Measurements from ENCODE around the gene KCND1.
A peak's percentile ranks its signal among the peaks of the same experiment; 100 is the strongest.

KCND1 gene

DNA sequence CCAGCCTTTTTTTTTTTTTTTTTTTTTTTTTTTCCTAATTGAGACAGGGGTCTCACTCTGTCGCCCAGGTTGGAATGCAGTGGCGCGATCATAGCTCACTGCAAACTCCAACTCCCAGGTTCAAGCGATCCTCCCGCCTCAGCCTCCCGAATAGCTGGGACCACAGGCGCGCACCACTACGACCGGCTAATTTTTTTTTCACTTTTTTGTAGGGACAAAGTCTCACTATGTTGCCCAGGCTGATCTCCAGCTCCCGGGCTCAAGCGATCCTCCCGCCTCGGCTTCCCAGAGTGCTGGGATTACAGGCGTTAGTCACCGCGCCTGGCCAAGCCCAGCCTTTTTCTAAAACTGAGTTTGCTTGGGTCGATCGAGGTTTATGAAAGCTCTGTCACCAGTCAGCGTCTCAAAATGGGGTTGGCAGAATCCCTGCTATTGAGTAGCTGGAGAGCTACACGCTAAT is 13.0 kb downstream of the KCND1 start:
- Histone ChIP-seq H3K4me3 (ENCODE audit: low read length) (peak overlapping the region; percentile 85), H3K27me3 (replicated peaks; ENCODE audit: insufficient read depth, low read length) (no peaks in the 10 kb centered on the region), H2AFZ (ENCODE audit: low read length) (peak overlapping the region; percentile 65; the same call in 1 of the 2 replicates), H4K20me1 (ENCODE audit: insufficient read depth, low read length) (no peaks in the 10 kb centered on the region), H3K9me3 (replicated peaks; ENCODE audit: insufficient read depth, low read length) (no peaks in the 10 kb centered on the region), H3K36me3 (replicated peaks; ENCODE audit: insufficient read depth, low read length) (no peaks in the 10 kb centered on the region), H3K9ac (ENCODE audit: low read length) (peak overlapping the region; percentile 74), H3F3A (ENCODE audit: insufficient read depth, low read length) (peaks cover 3% of the 10 kb centered on the region), H3K4me1 (ENCODE audit: low read length) (peaks cover 26% of the 10 kb centered on the region), H3K27ac (ENCODE audit: low read length) (peak overlapping the region; percentile 100; the same call in 1 of the 2 replicates), H3K79me2 (ENCODE audit: low read length) (peaks cover 39% of the 10 kb centered on the region), H3K9me2 (replicated peaks; ENCODE audit: insufficient read depth, low read length) (no peaks in the 10 kb centered on the region), H3K4me2 (ENCODE audit: low read depth, low read length) (peak overlapping the region; percentile 48)
- DNase-seq = peak; percentile 17
- TF ChIP-seq EZH2phosphoT487 (IDR thresholded peaks at IDR 0.05; ENCODE audit: low read length) = no peak
- TF ChIP-seq, protein P1, sequence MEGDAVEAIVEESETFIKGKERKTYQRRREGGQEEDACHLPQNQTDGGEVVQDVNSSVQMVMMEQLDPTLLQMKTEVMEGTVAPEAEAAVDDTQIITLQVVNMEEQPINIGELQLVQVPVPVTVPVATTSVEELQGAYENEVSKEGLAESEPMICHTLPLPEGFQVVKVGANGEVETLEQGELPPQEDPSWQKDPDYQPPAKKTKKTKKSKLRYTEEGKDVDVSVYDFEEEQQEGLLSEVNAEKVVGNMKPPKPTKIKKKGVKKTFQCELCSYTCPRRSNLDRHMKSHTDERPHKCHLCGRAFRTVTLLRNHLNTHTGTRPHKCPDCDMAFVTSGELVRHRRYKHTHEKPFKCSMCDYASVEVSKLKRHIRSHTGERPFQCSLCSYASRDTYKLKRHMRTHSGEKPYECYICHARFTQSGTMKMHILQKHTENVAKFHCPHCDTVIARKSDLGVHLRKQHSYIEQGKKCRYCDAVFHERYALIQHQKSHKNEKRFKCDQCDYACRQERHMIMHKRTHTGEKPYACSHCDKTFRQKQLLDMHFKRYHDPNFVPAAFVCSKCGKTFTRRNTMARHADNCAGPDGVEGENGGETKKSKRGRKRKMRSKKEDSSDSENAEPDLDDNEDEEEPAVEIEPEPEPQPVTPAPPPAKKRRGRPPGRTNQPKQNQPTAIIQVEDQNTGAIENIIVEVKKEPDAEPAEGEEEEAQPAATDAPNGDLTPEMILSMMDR (IDR thresholded peaks at IDR 0.05; ENCODE audit: low read length) = no peak
- no peak for TF ChIP-seq EZH2 (optimal IDR thresholded peaks at IDR 0.05; ENCODE audit: low read depth, low read length)

DNA sequence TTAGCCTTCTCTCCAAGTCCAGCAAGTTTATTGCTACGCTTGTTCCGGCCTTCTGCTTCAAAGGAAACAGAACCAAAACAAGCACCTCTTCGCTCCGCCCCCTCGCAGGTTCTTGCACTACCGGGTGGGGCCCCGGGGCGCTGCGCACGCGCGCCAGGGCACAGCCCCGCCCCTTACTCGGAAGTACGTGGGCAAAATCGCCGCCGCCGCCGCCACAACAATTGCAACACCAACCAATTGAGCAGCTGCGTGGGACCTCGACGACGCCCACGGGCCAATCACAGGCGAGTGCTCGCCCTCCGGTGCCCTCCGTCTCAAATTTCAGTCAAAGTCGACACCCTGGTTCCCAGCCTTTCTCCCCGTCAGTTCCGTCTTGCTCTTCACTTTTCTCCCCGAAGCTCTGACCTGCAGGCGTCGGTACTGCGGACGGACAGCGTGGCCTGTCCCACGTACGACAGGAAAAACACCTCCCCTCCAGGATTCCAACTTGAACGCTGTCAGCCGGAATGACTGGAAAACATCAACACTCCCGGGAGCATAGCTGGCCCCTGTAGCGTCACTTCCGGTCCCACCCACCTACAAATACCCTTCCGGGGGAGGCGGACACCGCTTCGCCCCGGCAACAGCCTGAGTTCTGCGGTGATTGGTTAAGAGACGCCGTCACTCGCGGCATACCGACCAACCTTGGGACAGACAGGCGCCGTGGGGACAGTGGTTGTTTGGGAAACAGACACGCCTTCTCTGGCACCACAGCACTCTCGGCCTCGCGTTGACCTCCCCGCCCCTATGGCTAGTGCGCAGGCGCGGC is 13.6 kb downstream of the KCND1 start:
- TF ChIP-seq, protein P1 (IDR thresholded peaks at IDR 0.05; ENCODE audit: low read length) = no peak
- TF ChIP-seq EZH2phosphoT487 (IDR thresholded peaks at IDR 0.05; ENCODE audit: low read length) (no peak), EZH2 (optimal IDR thresholded peaks at IDR 0.05; ENCODE audit: low read depth, low read length) (no peak)
- Histone ChIP-seq H3K4me3 (ENCODE audit: low read length) (peak overlapping the region; percentile 85), H4K20me1 (ENCODE audit: insufficient read depth, low read length) (no peaks in the 10 kb centered on the region), H3K36me3 (replicated peaks; ENCODE audit: insufficient read depth, low read length) (no peaks in the 10 kb centered on the region), H3K79me2 (ENCODE audit: low read length) (peaks cover 45% of the 10 kb centered on the region), H3K4me2 (ENCODE audit: low read depth, low read length) (peak overlapping the region; percentile 49; the same call in 1 of the 2 replicates), H3K4me1 (ENCODE audit: low read length) (peaks cover 32% of the 10 kb centered on the region), H3K9me2 (replicated peaks; ENCODE audit: insufficient read depth, low read length) (no peaks in the 10 kb centered on the region), H3K27me3 (replicated peaks; ENCODE audit: insufficient read depth, low read length) (no peaks in the 10 kb centered on the region), H3F3A (ENCODE audit: insufficient read depth, low read length) (peaks cover 3% of the 10 kb centered on the region), H2AFZ (ENCODE audit: low read length) (peak overlapping the region; percentile 23; the same call in 1 of the 2 replicates), H3K9me3 (replicated peaks; ENCODE audit: insufficient read depth, low read length) (no peaks in the 10 kb centered on the region), H3K9ac (ENCODE audit: low read length) (peak overlapping the region; percentile 92), H3K27ac (ENCODE audit: low read length) (peak overlapping the region; percentile 100)
- DNase-seq = peak; percentile 95

DNA sequence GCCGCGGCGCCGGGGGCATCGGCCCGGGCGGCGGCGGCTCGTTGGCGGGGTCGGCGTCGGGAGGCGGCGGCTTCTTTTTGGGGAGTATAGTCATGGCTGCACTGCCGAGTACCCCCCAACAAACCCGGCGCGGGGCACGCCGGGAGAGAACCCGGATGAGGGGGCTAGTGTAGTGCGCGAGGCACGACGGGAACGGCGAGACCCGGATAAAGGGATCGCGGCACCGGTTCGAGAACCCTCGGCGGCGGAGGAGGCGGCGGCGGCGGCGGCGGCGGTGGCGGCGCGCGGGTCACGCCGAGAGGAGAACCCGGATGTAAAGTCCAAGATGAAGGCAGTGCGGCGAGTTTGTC is 14.2 kb downstream of the KCND1 start, which contains the start of gene OTUD5:
Gene OTUD5, minus strand, starts transcription at position 131 of the 350 bp plus-strand sequence. Its CDS starts 37 bp downstream, at position 94.
- H4K20me1 ChIP-seq (ENCODE audit: insufficient read depth, low read length) = no peaks in the 10 kb centered on the region
- no peaks in the 10 kb centered on the region for H3K9me3 ChIP-seq (replicated peaks; ENCODE audit: insufficient read depth, low read length)
- peak within 1 kb of the TSS; percentile 85 for H3K4me3 ChIP-seq (ENCODE audit: low read length)
- H3K27ac ChIP-seq (ENCODE audit: low read length) = peak within 1 kb of the TSS; percentile 100
- H3K79me2 ChIP-seq (ENCODE audit: low read length) = peaks cover 51% of the 10 kb centered on the region
- no peaks in the 10 kb centered on the region for H3K27me3 ChIP-seq (replicated peaks; ENCODE audit: insufficient read depth, low read length)
- H3K36me3 ChIP-seq (replicated peaks; ENCODE audit: insufficient read depth, low read length) = no peaks in the 10 kb centered on the region
- H3K9me2 ChIP-seq (replicated peaks; ENCODE audit: insufficient read depth, low read length) = no peaks in the 10 kb centered on the region
- peaks cover 33% of the 10 kb centered on the region for H3K4me1 ChIP-seq (ENCODE audit: low read length)
- H2AFZ ChIP-seq (ENCODE audit: low read length) = peak within 1 kb of the TSS; percentile 23; the same call in 1 of the 2 replicates
- peaks cover 3% of the 10 kb centered on the region for H3F3A ChIP-seq (ENCODE audit: insufficient read depth, low read length)
- no peak for DNase-seq
- TF ChIP-seq EZH2phosphoT487 (IDR thresholded peaks at IDR 0.05; ENCODE audit: low read length) = no peak
- TF ChIP-seq, protein P1 (IDR thresholded peaks at IDR 0.05; ENCODE audit: low read length) = no peak
- no peak for TF ChIP-seq EZH2 (optimal IDR thresholded peaks at IDR 0.05; ENCODE audit: low read depth, low read length)
- peak within 1 kb of the TSS; percentile 92 for H3K9ac ChIP-seq (ENCODE audit: low read length)
- peak within 1 kb of the TSS; percentile 86 for H3K4me2 ChIP-seq (ENCODE audit: low read depth, low read length)

All from MM.1S (cell line).